A204.1 (cell line): ENCODE data around the gene LCAT.
"Not testable (repeated sequence)": the region's sequence is repeated elsewhere in the genome, so short reads cannot be mapped to it uniquely, and the experiment has no call there.

ENCODE experiments used
- FAIRE-seq: peaks from 2 replicates; lab custom pipeline; 2012; peaks lifted over from hg19 to GRCh38; lab: Jason Lieb, UNC

Gene LCAT

DNA sequence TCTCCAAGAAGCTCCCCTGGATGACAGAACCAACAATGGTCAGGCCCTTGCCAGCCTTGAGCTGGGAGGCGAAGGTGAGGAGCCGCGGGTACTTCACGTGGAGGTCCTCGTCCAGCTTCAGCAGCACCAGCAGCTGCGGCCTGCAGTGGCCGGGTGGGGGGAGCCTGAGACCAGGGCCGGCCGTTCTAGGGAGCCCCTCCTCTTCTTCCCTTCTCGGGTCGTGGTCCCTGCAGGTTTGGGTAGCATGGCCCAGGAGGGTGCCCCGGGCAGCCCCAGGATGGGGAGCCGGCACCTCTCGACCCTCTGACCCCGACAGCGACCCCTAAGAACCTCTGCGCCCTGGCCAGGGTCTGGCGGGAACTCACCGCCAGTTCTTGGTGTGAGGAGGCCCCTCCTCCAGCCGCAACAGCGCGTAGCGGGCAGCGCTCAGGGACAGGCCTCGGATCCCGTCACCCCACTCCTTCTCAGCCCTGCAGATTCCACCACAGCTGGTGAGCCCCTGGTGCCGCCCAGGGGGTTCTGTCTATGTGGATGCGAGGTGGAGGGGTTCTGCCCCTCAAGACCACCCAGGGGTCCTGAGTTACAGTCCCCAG is 3.1 kb upstream of the LCAT start:
- FAIRE-seq: no peak

- no peak for FAIRE-seq
Measured at GRCh38 chr16:67946128-67946569, 2.2 kb upstream of the LCAT start.

DNA sequence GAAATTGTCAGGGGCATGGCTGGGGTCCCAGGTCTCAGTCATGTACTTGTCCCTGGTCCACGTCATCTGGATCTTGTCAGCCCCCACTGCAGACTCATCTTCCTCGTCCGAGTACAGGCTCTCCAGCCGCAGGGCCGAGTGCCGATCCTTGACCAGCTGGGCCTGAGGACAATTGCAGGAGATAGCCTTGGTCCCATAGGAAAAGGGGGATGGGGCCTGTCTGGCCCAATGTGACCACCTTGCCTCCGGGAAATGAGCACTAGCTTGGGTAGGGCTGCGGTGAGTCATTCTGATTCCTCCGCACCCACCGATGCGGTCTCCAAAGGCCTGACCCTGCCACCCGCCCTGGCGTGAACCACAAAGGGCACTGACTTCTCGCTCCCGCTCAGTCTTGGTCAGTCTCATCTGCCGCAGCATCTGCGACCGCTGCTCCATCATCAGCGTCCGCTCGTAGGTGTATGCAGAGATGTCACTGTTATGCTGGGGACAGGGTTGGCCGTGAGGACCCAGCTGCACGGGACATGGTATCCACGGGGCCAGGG is 1.5 kb upstream of the LCAT start:
- FAIRE-seq: no peak

GRCh38 chr16:67944690-67945391 is 921 bp upstream of the LCAT start:
- no peak for FAIRE-seq

GRCh38 chr16:67943256-67943618 is 683 bp downstream of the LCAT start:
- no peak for FAIRE-seq

DNA sequence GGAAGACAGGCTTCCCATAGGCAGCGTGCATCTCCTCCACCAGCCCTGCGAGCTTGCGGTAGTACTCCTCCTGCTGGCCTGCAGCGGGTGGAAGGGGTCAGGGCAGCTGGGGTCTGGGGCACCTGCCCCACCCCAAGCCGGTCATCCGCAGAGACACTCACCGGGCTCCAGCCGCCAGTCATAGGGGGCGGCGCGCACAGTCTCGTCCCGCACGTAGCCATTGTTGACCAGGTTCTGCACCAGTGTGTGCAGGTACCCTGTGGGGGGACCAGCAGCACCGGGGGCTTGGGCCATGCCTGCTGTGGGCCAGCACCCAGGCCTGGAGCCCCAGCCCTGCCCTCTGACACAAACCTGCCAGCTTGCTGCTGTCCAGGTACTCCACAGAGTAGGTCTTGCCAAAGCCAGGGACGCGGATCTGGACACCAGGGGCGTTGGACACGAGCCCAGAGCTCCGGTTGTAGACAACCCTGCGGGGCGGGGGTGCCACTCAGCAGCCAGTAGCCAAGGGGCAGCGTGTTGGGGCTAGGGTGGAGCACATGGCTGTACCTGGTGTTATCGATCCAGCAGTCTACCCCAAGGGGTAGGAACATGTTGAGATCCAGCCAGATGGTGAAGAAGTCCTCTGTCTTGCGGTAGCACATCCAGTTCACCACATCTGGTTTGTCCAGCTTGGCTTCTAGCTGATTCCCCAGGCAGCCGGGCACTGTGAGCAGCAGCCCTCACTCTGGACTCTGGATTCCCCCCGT is 1.2 kb downstream of the LCAT start:
- no peak for FAIRE-seq

- FAIRE-seq: no peak
Measured at GRCh38 chr16:67942200-67942509, 1.8 kb downstream of the LCAT start.

DNA sequence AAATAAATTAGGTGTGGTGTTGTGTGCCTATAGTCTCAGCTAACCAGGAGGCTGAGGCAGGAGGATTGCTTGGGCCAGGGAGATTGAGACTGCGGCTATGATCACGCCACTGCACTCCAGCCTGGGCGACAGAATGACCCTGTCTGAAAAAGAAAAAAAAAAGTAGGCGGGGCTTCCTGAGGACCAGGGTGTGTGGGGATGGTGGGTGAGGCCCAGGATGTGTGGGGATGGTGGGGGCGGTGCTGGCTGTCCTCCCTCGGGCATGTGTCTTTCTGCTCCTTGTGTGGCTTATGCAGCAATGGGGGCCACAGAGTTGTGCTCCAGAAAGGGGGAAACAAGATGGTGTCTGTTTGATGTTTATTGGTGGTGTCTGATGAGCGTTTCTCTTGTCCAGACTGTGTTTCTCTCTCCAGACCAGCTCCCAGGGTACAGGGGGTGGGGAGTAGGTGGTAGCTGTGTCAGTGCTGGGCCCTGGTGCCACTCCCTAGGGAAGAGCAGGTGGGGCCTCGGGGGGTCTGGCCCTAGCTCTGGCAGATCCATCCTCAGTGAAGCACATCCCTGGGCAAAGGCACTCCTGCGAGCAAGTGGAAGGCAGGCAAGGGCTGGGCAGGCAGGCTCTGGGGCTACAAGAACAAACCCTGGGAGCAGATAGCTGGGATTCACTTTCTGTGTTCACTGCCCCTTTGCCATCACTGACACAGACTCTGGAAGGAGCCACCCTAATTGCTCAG is 2.3 kb downstream of the LCAT start:
- FAIRE-seq: no peak

GRCh38 chr16:67940446-67941089 is 3.4 kb downstream of the LCAT start:
- FAIRE-seq: no peak

DNA sequence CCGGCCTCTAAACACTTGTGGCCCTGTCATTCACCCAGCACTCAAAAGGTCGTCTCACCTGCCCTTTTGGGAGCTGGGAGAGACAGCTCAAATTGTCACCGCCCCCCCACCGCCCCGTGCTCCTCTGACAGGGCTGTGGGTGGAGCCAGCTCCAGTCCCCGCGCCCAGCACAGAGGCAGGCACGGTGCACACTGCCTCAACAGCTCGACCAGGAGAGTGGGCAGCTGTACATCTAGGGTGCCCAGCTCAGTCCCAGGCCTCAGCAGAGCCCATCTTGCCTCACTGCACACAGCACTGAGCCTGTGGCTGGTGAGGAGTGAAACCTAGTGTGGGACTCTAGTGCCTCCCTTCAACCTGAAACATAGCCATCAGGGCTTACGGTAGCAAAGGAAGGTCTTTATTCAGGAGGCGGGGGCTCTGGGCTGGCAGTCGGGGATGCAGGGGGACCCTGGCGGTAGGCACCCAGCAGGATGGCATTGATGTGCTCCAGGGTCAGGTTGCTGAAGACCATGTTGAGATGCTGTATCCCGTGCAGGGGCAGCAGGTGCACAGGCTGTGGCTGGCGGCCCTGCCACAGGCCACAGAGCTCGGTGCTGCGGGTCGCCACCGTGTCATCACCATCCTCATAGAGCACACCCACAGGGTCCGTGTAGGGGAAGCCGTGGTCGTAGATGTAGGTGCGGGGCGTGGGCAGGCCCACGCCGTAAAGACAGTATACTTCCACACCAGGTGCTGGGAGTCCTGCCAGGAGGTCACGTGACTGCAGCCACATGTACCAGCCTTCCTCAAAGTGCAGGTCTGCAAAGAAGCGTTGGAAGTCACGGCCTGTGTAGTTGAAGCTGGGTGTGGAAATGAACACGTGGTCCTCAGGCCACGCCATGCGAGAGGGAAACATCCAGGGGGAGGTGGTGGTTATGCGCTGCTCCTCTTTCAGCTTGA is 4.1 kb downstream of the LCAT start:
- no peak for FAIRE-seq

- not testable (repeated sequence) for FAIRE-seq
Measured at GRCh38 chr16:67937713-67938112, 6.2 kb downstream of the LCAT start.

DNA sequence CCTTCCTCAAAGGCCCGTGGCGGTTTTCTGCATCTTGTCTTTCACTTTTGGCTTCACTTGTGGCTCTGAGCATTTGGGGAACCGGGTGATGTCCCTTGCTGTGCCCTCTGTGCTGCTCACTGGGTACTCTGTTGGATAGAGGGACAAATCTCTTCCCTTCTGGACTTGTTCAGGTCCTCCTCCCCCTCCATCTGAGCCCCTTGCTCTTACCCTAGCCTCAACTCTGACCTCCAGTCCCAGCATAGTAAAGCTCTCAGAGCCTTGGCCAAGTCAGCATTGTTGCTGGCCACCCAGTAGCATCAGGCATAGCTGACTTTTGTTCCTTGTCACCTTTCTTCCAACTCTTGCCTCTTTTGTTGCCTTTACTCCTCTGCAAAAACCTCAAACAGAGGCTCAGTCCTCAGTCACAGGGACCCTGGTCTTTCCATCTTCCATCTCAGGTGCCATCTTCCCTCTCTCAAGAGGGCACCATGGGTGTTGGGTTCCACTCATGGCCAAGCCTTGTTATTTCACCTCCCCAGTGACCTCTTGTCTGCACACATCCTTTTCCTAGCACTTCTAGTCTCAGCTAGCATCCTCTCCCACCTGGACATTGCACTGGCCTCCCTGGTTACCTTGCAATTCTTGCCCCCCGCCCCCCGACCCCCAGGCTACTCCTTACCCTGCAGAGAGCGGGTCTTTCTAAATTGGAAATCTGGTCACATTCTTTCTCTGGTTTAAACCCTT is 6.9 kb downstream of the LCAT start:
- no peak for FAIRE-seq

DNA sequence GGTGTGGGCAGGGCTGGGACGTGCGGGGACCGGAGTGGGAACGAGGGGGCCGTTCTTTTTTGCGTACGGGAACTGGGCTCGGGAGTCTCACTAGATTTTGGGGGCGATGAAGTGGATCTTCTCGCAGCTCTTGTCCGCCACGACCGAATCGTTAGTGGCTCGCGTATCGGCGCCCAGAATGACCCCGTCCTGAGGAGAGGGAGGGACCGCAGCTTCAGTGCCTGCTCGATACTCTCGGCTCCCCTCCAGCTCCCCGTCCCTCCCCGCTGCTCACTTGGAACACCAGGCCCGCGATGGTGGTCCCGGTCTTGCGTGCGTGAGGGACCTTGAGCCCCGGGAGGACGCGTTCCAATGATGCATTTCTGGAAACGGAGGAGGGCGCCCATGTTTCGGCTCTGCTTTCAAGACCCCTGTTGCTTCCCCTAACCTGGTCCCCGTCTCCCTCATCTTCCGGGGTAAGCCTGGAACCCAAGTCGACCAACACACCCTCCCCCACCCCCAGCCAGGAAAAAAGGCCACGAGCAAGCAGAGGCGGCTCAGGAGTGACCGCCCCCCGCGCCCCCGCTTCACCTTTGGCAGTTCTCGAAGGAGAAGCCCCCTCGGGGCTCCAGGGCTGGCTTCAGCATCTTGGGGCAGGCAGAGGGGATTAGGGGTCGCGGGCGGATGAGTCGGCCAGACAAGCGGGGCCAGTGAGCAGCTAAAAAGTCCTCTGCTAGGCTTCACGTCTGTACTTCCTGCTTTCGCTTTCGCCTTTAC is 7.6 kb downstream of the LCAT start, which contains the start of gene PSMB10:
Gene PSMB10 (minus strand): TSS at position 727 of the 756 bp plus-strand sequence. CDS start 101 bp downstream, at position 626.
- FAIRE-seq: no peak

DNA sequence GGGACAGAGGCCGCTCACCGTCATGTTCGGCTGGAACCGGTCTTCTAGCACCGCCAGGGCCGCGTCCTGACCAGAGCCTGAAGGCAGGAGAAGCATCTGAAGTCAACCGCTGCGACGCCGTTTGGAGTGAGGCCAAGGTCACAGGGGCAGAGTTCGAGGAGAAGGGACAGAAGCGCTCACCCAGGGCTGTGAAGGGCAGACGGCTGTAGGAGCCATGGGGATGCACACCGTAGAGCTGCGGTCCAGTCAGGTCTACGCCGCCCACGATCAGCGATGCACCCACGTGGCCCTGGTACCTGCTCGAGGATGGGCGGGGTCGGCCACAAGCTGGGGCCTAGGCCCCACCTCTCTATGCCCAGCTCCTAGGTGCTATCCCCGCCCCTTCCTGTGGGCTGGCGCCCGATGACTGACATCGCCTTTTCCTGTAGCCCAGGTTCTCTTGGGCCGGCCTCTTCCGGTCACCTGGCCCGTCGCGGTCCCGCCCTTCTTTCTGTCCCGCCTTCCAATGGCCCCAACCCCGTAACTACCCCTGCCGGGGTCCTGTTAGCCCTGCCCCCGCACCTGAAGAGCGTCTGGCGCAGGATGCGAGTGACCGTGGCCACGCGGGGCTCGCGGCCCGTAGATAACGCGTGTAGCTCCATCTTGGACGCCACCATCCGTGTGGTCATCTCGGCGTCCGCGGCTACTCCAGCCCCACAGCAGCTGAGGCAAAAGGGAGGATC is 8.4 kb downstream of the LCAT start:
- FAIRE-seq: peak; percentile 95

DNA sequence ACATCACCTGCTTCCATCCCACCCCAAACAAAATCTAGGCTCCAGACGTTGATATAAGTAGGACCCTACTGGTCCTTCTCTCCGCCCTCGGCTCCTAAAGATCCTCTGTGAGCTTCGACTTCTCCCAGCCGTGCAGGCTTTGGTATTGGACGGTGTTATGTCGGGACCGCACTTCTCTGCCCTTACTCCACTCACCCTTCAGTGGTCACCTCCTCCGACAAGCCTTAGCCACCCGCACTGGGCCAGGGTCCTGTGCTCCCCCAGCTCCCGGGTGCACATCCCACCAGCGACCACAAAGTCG is 8.9 kb downstream of the LCAT start:
- no peak for FAIRE-seq

DNA sequence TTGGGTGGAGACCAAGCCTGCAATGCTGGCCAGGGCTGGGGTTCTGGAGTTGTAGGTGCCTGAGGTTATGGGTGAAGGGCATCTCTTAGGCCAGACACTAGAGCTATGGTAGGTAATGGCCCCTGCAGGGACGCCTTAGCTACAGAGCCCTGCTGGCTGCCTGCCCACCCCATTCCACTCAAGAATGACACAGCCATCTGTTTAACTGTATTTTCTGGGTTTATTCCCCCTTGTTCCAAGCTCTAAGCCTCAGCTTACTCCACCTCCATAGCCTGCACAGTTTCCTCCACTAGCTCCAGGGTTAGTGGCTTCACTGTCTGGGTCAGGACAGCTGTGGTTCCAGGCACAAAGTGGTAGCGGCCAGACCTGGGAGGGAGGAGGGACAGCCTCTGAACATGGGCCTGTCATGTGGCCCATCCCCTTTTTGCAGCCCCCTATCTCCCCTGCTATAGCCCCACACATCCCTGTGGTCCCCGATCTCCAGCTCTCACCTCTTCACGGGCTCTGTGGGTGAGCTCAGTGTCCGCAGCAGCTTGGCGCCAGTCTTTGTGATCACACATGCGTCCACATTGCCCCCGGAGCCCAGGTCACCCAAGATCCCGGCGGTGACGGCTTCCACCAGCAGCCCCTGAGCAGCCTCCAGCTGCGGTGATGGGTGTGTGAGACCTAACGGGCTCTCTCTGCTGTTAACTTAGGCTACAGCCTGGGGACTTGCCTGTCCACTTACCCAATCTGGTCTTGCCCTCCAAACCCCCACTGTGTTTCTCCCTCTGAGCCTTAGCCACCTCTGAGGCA is 9.4 kb downstream of the LCAT start:
- no peak for FAIRE-seq

- no peak for FAIRE-seq
Measured at GRCh38 chr16:67933805-67934204, 10.1 kb downstream of the LCAT start.

DNA sequence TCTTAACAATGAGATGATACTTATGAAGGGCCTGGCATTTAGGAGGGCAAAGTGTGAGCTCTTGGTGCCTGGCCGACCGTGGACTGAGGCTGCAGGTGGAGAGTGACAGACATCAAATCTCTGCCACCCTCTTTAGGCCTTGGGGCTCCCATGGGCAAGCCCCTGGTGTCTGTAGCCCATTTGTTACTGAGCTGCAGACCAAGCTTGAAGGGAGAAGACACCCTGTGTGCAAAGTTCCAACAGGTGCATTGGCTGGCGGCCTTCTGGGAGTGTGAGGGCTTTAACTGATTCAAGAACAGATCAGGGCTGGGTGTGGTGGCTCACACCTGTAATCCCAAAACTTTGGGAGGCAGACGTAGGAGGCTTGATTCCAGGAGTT is 11.5 kb downstream of the LCAT start:
- FAIRE-seq: no peak
